ENCODE results near the gene WDSUB1. TPM values are rescaled to one million over a fixed set of nuclear protein-coding genes. Genes with fewer than 3 reads are reported as not detected.

The WDSUB1 gene
- total and polyA plus RNA-seq, 2 donors (not counting 3 experiments of a cell fraction or from before 2014, with no cell fraction given) = 4.0 to 4.8 TPM

- Histone ChIP-seq H3K4me2 (ENCODE audit: insufficient read depth, low read length) (no peak overlapping the region), H3K9me3 (replicated peaks; ENCODE audit: control insufficient read depth, insufficient read depth, low read length) (no peaks in the 10 kb centered on the region), H3K9me1 (replicated peaks; ENCODE audit: control insufficient read depth, extremely low read depth, insufficient read depth, low read length) (no peaks in the 10 kb centered on the region), H3K9ac (replicated peaks; ENCODE audit: extremely low read depth, insufficient read depth, low read length) (no peak overlapping the region), H3K79me2 (ENCODE audit: control insufficient read depth, insufficient read depth, low read length) (no peaks in the 10 kb centered on the region), H2AFZ (ENCODE audit: low read depth, low read length) (no peak overlapping the region), H3K27me3 (ENCODE audit: control insufficient read depth in 2 of 2, insufficient read depth in 2 of 2, low read length in 2 of 2) (no peaks in the 10 kb centered on the region), H3K4me3 (replicated peaks in 1 of 3; ENCODE audit: insufficient read depth in 1 of 3, low read depth in 1 of 3, low read length in 3 of 3) (no peak overlapping the region), H3K27ac (ENCODE audit: insufficient read depth, low read depth, low read length) (no peak overlapping the region), H4K20me1 (replicated peaks; ENCODE audit: control insufficient read depth, extremely low read depth, insufficient read depth, low read length) (no peaks in the 10 kb centered on the region), H3K36me3 (ENCODE audit: control insufficient read depth in 2 of 2, extremely low read depth in 1 of 2, insufficient read depth in 2 of 2, low read length in 2 of 2) (no peaks in the 10 kb centered on the region), H3K4me1 (ENCODE audit: control insufficient read depth, extremely low read depth, insufficient read depth, low read length) (peaks cover 7% of the 10 kb centered on the region)
- dilution Hi-C loops (cut with MboI; ENCODE audit: extremely low pct_ligation_motif_present, low sequenced_read_pairs) (no loop called here), intact Hi-C loops (cut with micrococcal nuclease) (no loop called here)
- no peak for DNase-seq (ENCODE audit: low read depth, low spot score)
- no peak for FAIRE-seq
- no TSS peak for BruUV-seq (replicated peaks)
- TF ChIP-seq MYC (IDR thresholded peaks at IDR 0.05; ENCODE audit: low read depth, low read length) (no peak), EZH2 (IDR thresholded peaks at IDR 0.05; ENCODE audit: borderline replicate concordance, low read depth, low read length, severe bottlenecking) (no peak), MAX (IDR thresholded peaks at IDR 0.05; ENCODE audit: insufficient read depth, insufficient read length) (no peak), POLR2AphosphoS5 (IDR thresholded peaks at IDR 0.05; ENCODE audit: insufficient read depth, low read depth, low read length) (no peak), JUN (IDR thresholded peaks at IDR 0.05; ENCODE audit: borderline replicate concordance, insufficient read depth, insufficient read length, low read depth) (no peak), CTCF (IDR thresholded peaks at IDR 0.05; ENCODE audit: extremely low read depth in 1 of 2, insufficient read depth in 1 of 2, low read depth in 1 of 2, low read length in 2 of 2) (no peak), POLR2A (IDR thresholded peaks at IDR 0.05; ENCODE audit: low read depth, low read length) (no peak), FOS (IDR thresholded peaks at IDR 0.05; ENCODE audit: borderline replicate concordance, insufficient read depth, low read length) (no peak)
- ChIA-PET CTCF (interaction anchor here (1.0 to 2.1 kb wide), 3 partner anchors 13 to 21 kb away, joined by 3 to 12 read pairs (median 3); no protein-coding TSS in a partner anchor), POLR2A (no interaction called here)
Observed at GRCh38 chr2:159270744-159271379, 15.6 kb downstream of the WDSUB1 start.
